HepG2 (cell line): ENCODE measurements around the gene AGRP. TPM values are rescaled to one million over a fixed set of nuclear protein-coding genes. Genes with fewer than 3 reads are reported as not detected.

Experiments
- CCAR2 ChIP-seq: fragments of 200-400 bp; formaldehyde crosslinking; optimal IDR thresholded peaks from 2 replicates; pipeline ENCODE3; 2018; ENCODE audit warnings: low read depth, mild to moderate bottlenecking, low read length, moderate library complexity
- CEBPG ChIP-seq: IDR thresholded peaks from 2 replicates; pipeline ENCODE4 v1.6.1; 2016
- CHCHD3 ChIP-seq: sonication (generic); formaldehyde crosslinking; IDR thresholded peaks from 2 replicates; pipeline ENCODE4 v1.8.0; 2022; ENCODE audit warnings: mild to moderate bottlenecking, missing genetic modification reagents, moderate library complexity
- DR1 ChIP-seq: sonication (generic); formaldehyde crosslinking; IDR thresholded peaks from 2 replicates; pipeline ENCODE4 v1.8.0; 2021; ENCODE audit warnings: mild to moderate bottlenecking, missing genetic modification reagents, inconsistent platforms
- FOXK2 ChIP-seq: fragments of 450-650 bp; IDR thresholded peaks from 2 replicates; pipeline ENCODE4 v1.6.1; 2016
- GZF1 ChIP-seq: sonication (generic); formaldehyde crosslinking; IDR thresholded peaks from 2 replicates; pipeline ENCODE4 v1.5.1; 2020; ENCODE audit warnings: mild to moderate bottlenecking, missing genetic modification reagents
- HDAC1 ChIP-seq: sonication (generic); formaldehyde crosslinking; IDR thresholded peaks from 2 replicates; pipeline ENCODE4 v1.5.1; 2020; ENCODE audit warnings: mild to moderate bottlenecking, missing genetic modification reagents
- HMGXB4 ChIP-seq, 2 experiments: sonication (generic) in 1 of 2; formaldehyde crosslinking in 1 of 2; IDR thresholded peaks; 2 replicates each; pipeline versions ENCODE4 v1.4.0 to v1.6.1; 2018 to 2020; ENCODE audit warnings: missing genetic modification reagents in 2 of 2, borderline replicate concordance in 1 of 2, low read depth in 1 of 2, mild to moderate bottlenecking in 1 of 2, missing biosample characterization in 1 of 2
- HNF4A ChIP-seq: sonication (generic); formaldehyde crosslinking; IDR thresholded peaks from 2 replicates; pipeline ENCODE4 v1.4.0; 2020; ENCODE audit warnings: missing genetic modification reagents
- HNRNPLL ChIP-seq: fragments of 200-400 bp; formaldehyde crosslinking; IDR thresholded peaks from 2 replicates; pipeline ENCODE4 v1.6.1; 2017; ENCODE audit warnings: mild to moderate bottlenecking, low read depth, low read length; ENCODE audit not compliant: poor library complexity, severe bottlenecking
- MAX ChIP-seq: IDR thresholded peaks from 2 replicates; pipeline ENCODE4 v1.6.1; 2012; ENCODE audit warnings: inconsistent platforms
- MNT ChIP-seq: fragments of 450-650 bp; IDR thresholded peaks from 2 replicates; pipeline ENCODE4 v1.6.1; 2016
- MYPOP ChIP-seq: sonication (generic); formaldehyde crosslinking; IDR thresholded peaks from 2 replicates; pipeline ENCODE4 v1.8.1; 2023; ENCODE audit warnings: mild to moderate bottlenecking, moderate library complexity, missing genetic modification reagents
- POGZ ChIP-seq: sonication (generic); formaldehyde crosslinking; IDR thresholded peaks from 2 replicates; pipeline ENCODE4 v1.4.0; 2020; ENCODE audit warnings: mild to moderate bottlenecking, missing genetic modification reagents
- SSRP1 ChIP-seq: IDR thresholded peaks from 2 replicates; pipeline ENCODE4 v1.6.1; 2016; ENCODE audit warnings: control low read depth
- TBL1XR1 ChIP-seq: fragments of 150-350 bp; IDR thresholded peaks from 2 replicates; pipeline ENCODE4 v1.6.1; 2014; ENCODE audit warnings: borderline replicate concordance, low read length; ENCODE audit not compliant: partially characterized antibody
- TOPORS ChIP-seq: sonication (generic); formaldehyde crosslinking; IDR thresholded peaks from 2 replicates; pipeline ENCODE4 v1.8.0; 2023; ENCODE audit warnings: mild to moderate bottlenecking, missing genetic modification reagents
- ZBTB20 ChIP-seq: sonication (generic); formaldehyde crosslinking; IDR thresholded peaks from 2 replicates; pipeline ENCODE4 v1.8.1; 2023; ENCODE audit warnings: missing genetic modification reagents, low read depth, mild to moderate bottlenecking, borderline replicate concordance
- ZNF264 ChIP-seq: sonication (generic); formaldehyde crosslinking; IDR thresholded peaks from 2 replicates; pipeline ENCODE4 v1.4.0; 2020; ENCODE audit warnings: missing genetic modification reagents
- ZNF281 ChIP-seq: sonication (generic); formaldehyde crosslinking; IDR thresholded peaks from 2 replicates; pipeline ENCODE4 v1.4.0; 2020; ENCODE audit warnings: missing genetic modification reagents, borderline replicate concordance
- ZNF484 ChIP-seq: sonication (generic); formaldehyde crosslinking; IDR thresholded peaks from 2 replicates; pipeline ENCODE4 v1.5.1; 2020; ENCODE audit warnings: mild to moderate bottlenecking, low read depth, missing genetic modification reagents, borderline replicate concordance
- ZNF546 ChIP-seq: sonication (generic); formaldehyde crosslinking; conservative IDR thresholded peaks from 2 replicates; pipeline ENCODE4 v1.8.1; 2023; ENCODE audit warnings: mild to moderate bottlenecking, missing genetic modification reagents
- ZNF660 ChIP-seq: sonication (generic); formaldehyde crosslinking; IDR thresholded peaks from 2 replicates; pipeline ENCODE4 v1.5.1; 2020; ENCODE audit warnings: mild to moderate bottlenecking, low read depth, missing genetic modification reagents, borderline replicate concordance
- polyA plus RNA-seq, 8 experiments: library from polyadenylated mRNA; depleted of rRNA in 3 of 8; stranded (reverse) in 7 of 8; unstranded in 1 of 8; fragments of >200 nt; fragmentation: Illumina TruSeq in 4 of 8; extraction: Trizol in 4 of 8; gene quantifications; 2 replicates each; pipeline versions ENCODE4 v1.2.1 to v1.2.3, GENCODE V29; 2011 to 2016; ENCODE audit warnings: low read depth in 4 of 8, missing spikeins in 1 of 8, mixed read lengths in 1 of 8; ENCODE audit not compliant: insufficient read depth in 1 of 8
- total RNA-seq, 5 experiments: library from RNA; depleted of rRNA; stranded (reverse); fragments of >200 nt; fragmentation: Illumina TruSeq; extraction: Trizol; gene quantifications; 2 replicates each; pipeline ENCODE4 v1.2.3, GENCODE V29; 2016; ENCODE audit warnings: low read depth in 1 of 5

Gene AGRP
- total and polyA plus RNA-seq, 2 of the 13 experiments (the other 11 are each of a cell fraction or from before 2014, with no cell fraction given), result not detected

- peak in 1 of 2 experiments; percentile 4; a peak in 1 of 4 replicates for TF ChIP-seq HMGXB4 (CRISPR knock-in tag; IDR thresholded peaks at IDR 0.05; ENCODE audit: borderline replicate concordance in 1 of 2, low read depth in 1 of 2)
- 0 out of 2 replicates have a peak, but pooled peaks have one; percentile 5 for TF ChIP-seq ZBTB20 (CRISPR knock-in tag)
- no peak for TF ChIP-seq ZNF484 (CRISPR knock-in tag)
- peak; percentile 18 for TF ChIP-seq CCAR2
- TF ChIP-seq ZNF660 (CRISPR knock-in tag), result 0 out of 2 replicates have a peak, but pooled peaks have one; percentile 45
- 0 out of 2 replicates have a peak, but pooled peaks have one; percentile 28 for TF ChIP-seq TOPORS (CRISPR knock-in tag)
- TF ChIP-seq GZF1, result no peak
- TF ChIP-seq POGZ, result no peak
- TF ChIP-seq CHCHD3 (CRISPR knock-in tag), result no peak
- TF ChIP-seq TBL1XR1, result no peak
- TF ChIP-seq MAX, result no peak
- no peak for TF ChIP-seq ZNF264 (CRISPR knock-in tag)
- peak; percentile 72 for TF ChIP-seq HNF4A (CRISPR knock-in tag)
- no peak for TF ChIP-seq MNT
- TF ChIP-seq ZNF546, result no peak; the same call in 1 of the 2 replicates
- 0 out of 2 replicates have a peak, but pooled peaks have one; percentile 3 for TF ChIP-seq CEBPG
- no peak for TF ChIP-seq HNRNPLL
- peak; percentile 1; the same call in 1 of the 2 replicates for TF ChIP-seq MYPOP (CRISPR knock-in tag)
- no peak for TF ChIP-seq DR1 (CRISPR knock-in tag)
- peak; percentile 71; the same call in 1 of the 2 replicates for TF ChIP-seq ZNF281 (CRISPR knock-in tag)
- no peak for TF ChIP-seq HDAC1
- TF ChIP-seq FOXK2, result no peak
- TF ChIP-seq SSRP1 (CRISPR knock-in tag), result no peak
Observed at GRCh38 chr16:67481561-67482232, 1.6 kb downstream of the AGRP start (continued).
